ENCODE measurements around the gene NRG3.

Gene NRG3

GRCh38 chr10:82176587-82176986 lies 301.6 kb downstream of the NRG3 start:
- Histone ChIP-seq H3F3A (ENCODE audit: control insufficient read depth, insufficient read depth) (no peaks in the 10 kb centered on the region), H3K36me3 (ENCODE audit: control insufficient read depth, low read length) (no peaks in the 10 kb centered on the region), H3K79me2 (ENCODE audit: control insufficient read depth, low read length) (no peaks in the 10 kb centered on the region), H3K9me2 (replicated peaks; ENCODE audit: control insufficient read depth, low read length) (no peaks in the 10 kb centered on the region), H3K27me3 (ENCODE audit: control insufficient read depth, low read length) (no peaks in the 10 kb centered on the region), H3K4me2 (ENCODE audit: low read length) (no peak overlapping the region), H3K4me3 (ENCODE audit: low read length) (no peak overlapping the region), H3K27ac (ENCODE audit: low read depth, low read length) (no peak overlapping the region), H3K9me3 (ENCODE audit: control insufficient read depth, insufficient read depth, low read length) (no peaks in the 10 kb centered on the region), H3K4me1 (ENCODE audit: control insufficient read depth, low read length) (no peaks in the 10 kb centered on the region), H4K20me1 (ENCODE audit: control insufficient read depth, insufficient read depth, low read depth, low read length) (no peaks in the 10 kb centered on the region)
- TF ChIP-seq CTCF (IDR thresholded peaks at IDR 0.05; ENCODE audit: low read depth, low read length, poor library complexity, severe bottlenecking) (no peak), EZH2phosphoT487 (IDR thresholded peaks at IDR 0.05; ENCODE audit: borderline replicate concordance, low read length) (no peak)

- Histone ChIP-seq H3K4me1 (ENCODE audit: control insufficient read depth, low read length) (no peaks in the 10 kb centered on the region), H3K9me2 (replicated peaks; ENCODE audit: control insufficient read depth, low read length) (no peaks in the 10 kb centered on the region), H3K9me3 (ENCODE audit: control insufficient read depth, insufficient read depth, low read length) (no peaks in the 10 kb centered on the region), H4K20me1 (ENCODE audit: control insufficient read depth, insufficient read depth, low read depth, low read length) (no peaks in the 10 kb centered on the region), H3K4me3 (ENCODE audit: low read length) (no peak overlapping the region), H3K79me2 (ENCODE audit: control insufficient read depth, low read length) (no peaks in the 10 kb centered on the region), H3K27ac (ENCODE audit: low read depth, low read length) (no peak overlapping the region), H3K36me3 (ENCODE audit: control insufficient read depth, low read length) (no peaks in the 10 kb centered on the region), H3K4me2 (ENCODE audit: low read length) (no peak overlapping the region), H3K27me3 (ENCODE audit: control insufficient read depth, low read length) (no peaks in the 10 kb centered on the region), H3F3A (ENCODE audit: control insufficient read depth, insufficient read depth) (no peaks in the 10 kb centered on the region)
- no peak for TF ChIP-seq EZH2phosphoT487 (IDR thresholded peaks at IDR 0.05; ENCODE audit: borderline replicate concordance, low read length)
- TF ChIP-seq CTCF (IDR thresholded peaks at IDR 0.05; ENCODE audit: low read depth, low read length, poor library complexity, severe bottlenecking) = no peak
Measured at GRCh38 chr10:82190432-82191260, 315.7 kb downstream of the NRG3 start.

GRCh38 chr10:82191653-82192052 lies 316.7 kb downstream of the NRG3 start:
- Histone ChIP-seq H3K27me3 (ENCODE audit: control insufficient read depth, low read length) (no peaks in the 10 kb centered on the region), H4K20me1 (ENCODE audit: control insufficient read depth, insufficient read depth, low read depth, low read length) (no peaks in the 10 kb centered on the region), H3K4me2 (ENCODE audit: low read length) (no peak overlapping the region), H3F3A (ENCODE audit: control insufficient read depth, insufficient read depth) (no peaks in the 10 kb centered on the region), H3K4me3 (ENCODE audit: low read length) (no peak overlapping the region), H3K79me2 (ENCODE audit: control insufficient read depth, low read length) (no peaks in the 10 kb centered on the region), H3K27ac (ENCODE audit: low read depth, low read length) (no peak overlapping the region), H3K9me2 (replicated peaks; ENCODE audit: control insufficient read depth, low read length) (no peaks in the 10 kb centered on the region), H3K36me3 (ENCODE audit: control insufficient read depth, low read length) (no peaks in the 10 kb centered on the region), H3K4me1 (ENCODE audit: control insufficient read depth, low read length) (no peaks in the 10 kb centered on the region), H3K9me3 (ENCODE audit: control insufficient read depth, insufficient read depth, low read length) (no peaks in the 10 kb centered on the region)
- TF ChIP-seq CTCF (IDR thresholded peaks at IDR 0.05; ENCODE audit: low read depth, low read length, poor library complexity, severe bottlenecking) (no peak), EZH2phosphoT487 (IDR thresholded peaks at IDR 0.05; ENCODE audit: borderline replicate concordance, low read length) (no peak)

All from DOHH2 (cell line).